Esophagus muscularis mucosa (tissue), 3 donors: ENCODE data around the gene ZBTB7C.

Source experiments
- CTCF ChIP-seq, 3 experiments: fragments of 200-600 bp in 2 of 3; fragments of 450-650 bp in 1 of 3; sonication (generic) in 2 of 3; IDR thresholded peaks; one replicate each; pipeline ENCODE4 v1.5.1; 2017 to 2019; ENCODE audit warnings: antibody characterized with exemption in 3 of 3, mild to moderate bottlenecking in 2 of 3, moderate library complexity in 1 of 3
- POLR2A ChIP-seq: fragments of 450-650 bp; IDR thresholded peaks from one replicate; pipeline ENCODE4 v1.6.1; 2017; ENCODE audit warnings: antibody characterized with exemption, moderate library complexity, mild to moderate bottlenecking, low read depth

GRCh38 chr18:48312066-48312465 lies 97.1 kb downstream of the ZBTB7C start:
- TF ChIP-seq POLR2A (no peak), CTCF (IDR thresholded peaks at IDR 0.05) (no peak)
